Measurements from ENCODE around the gene DXO.

Gene DXO

DNA sequence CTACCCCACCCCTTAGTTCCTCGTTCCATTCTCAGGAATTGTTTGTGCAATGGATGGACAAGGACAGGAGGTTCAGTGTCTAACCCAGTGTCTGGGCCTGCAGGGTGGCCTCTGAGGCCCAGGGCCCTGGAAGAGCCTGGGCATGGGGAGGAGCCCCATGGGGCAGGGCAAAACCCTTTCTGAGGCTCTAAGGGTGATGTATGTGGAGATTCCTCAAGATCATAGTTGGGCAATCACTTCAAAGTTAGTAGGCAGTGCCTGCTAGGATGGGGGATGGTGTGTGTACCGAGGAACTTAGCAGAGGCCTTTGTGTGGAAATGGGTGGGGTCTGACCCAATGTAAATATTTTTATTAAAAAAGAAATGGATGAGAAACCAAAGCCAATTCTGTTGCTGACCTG is 51.1 kb downstream of the DXO start:
- no peaks in the 10 kb centered on the region for H3K27me3 ChIP-seq (ENCODE audit: control insufficient read depth, insufficient read depth, low read length)
- H3K4me3 ChIP-seq (ENCODE audit: low read depth, low read length) = no peak overlapping the region
- H3K9ac ChIP-seq (ENCODE audit: low read length) = no peak overlapping the region
- 0 out of 2 replicates have a peak, but pooled peaks cover under 1% of the 10 kb centered on the region for H3K9me3 ChIP-seq (ENCODE audit: control insufficient read depth, insufficient read depth, low read depth, low read length)
- H3K4me1 ChIP-seq (ENCODE audit: control insufficient read depth, insufficient read depth, low read length) = no peaks in the 10 kb centered on the region
- no peak overlapping the region for H3K27ac ChIP-seq (ENCODE audit: low read depth, low read length)
- no peaks in the 10 kb centered on the region for H3K36me3 ChIP-seq (ENCODE audit: control insufficient read depth, insufficient read depth, low read length)

Measured in HUES6 (cell line).